NCI-H748 (cell line): Measurements from ENCODE around the gene LIPA.
"Not testable (repeated sequence)": the region's sequence is repeated elsewhere in the genome, so short reads cannot be mapped to it uniquely, and the experiment has no call there.

Source experiments
- DNase-seq: peaks from one replicate; lab custom pipeline; 2025; ENCODE audit not compliant: unreplicated experiment; lab: John Stamatoyannopoulos, UW

Gene LIPA

DNA sequence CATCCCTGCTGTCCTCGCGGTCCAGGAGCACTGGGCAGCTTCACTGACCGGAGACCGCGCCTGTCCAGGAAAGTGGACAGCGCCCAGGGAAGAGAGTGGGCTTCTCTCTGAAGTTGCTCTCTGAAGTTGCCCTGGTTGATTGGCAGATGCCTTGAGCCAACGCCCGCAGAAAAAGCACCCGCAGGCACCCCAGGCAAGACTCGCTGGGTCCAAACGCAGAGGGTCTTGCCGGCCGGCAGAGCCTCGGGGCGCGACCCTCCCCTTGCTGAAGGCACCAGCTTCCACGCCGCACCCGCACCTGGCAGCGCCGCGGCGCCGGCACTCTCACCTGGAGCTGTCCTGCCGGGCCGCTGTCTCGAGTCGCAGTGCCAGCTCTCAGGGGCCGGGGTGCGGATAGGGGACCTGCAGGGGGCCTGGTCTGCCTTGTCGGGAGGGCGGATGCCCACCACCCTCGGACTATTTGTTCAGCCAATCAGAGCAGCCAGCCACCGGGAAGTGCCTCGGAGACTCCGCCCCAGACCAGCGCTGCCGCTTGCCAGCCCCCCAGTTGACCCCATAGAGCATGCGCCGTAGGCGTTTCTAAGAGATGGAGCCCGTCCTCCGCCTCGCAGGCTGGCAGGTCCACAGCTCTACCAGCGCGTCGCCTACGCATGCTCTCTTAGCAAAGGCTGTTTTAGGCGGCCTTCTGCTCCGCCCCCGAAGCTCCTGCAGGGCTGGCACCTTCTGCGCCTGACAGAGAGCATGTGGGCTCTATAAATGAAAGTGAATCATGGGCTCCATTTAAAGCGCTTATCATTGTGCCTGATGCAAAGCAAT is at the start of gene LIPA:
LIPA (minus strand) TSS at position 367 of the 816 bp plus-strand sequence. CDS start 4,127 bp downstream, outside the sequence.
- DNase-seq = peak; percentile 97

DNA sequence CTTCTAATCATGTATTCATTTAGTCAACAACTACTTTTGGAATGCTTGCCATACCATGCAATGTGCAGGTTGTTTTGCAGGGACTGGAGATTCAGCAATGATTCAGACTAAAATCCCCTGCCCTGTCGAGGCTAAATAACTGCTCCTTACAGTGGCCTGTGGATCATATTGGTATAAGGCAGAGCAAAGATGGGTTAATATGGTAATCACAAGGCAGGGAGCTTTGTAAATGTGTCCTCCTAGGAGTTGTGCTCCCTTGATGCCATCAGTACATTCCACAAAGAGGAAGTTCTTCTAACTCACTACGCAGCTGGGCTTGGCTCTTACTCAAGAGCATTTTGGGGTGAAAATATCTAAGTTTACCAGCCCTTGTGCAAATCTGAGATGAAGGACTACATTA is 49.7 kb upstream of the LIPA start:
- no peak for DNase-seq

DNA sequence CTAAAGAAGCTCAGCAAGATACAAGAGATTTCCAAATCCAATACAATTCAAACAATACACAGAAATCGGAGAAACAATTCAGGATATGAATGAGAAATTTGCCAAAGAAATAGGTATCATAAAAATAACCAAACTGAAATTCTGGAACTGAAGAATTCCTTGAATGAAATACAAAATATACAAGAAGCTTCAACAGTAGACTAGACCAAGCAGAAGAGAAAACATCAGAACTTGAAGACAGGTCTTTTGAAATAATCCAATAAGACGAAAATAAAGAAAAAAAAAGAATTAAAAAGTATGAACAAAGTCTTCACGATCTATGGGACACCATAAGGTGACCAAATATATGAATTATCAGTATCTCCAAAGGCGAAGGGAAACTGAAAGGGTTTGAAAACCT is 47.5 kb upstream of the LIPA start:
- DNase-seq = no peak

DNA sequence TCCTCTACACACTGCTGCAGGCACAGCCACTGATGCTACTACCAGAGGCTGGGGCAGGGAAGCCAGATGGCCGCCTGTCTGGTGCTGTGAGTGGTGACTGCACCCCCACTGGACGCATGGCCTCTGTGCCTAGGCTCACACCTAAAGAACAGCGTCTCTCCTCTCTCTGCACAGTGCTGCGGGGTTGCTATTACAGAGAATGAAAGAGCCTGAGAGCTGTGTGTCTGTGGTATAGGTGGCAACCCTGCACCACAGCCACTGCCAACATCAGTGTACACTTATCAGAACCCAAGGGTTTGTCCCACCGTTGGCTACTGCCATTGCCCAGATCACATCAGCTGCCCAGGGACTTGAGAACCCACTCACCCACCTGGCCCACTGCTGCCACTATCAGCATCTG is 46.2 kb upstream of the LIPA start:
- no peak for DNase-seq

DNA sequence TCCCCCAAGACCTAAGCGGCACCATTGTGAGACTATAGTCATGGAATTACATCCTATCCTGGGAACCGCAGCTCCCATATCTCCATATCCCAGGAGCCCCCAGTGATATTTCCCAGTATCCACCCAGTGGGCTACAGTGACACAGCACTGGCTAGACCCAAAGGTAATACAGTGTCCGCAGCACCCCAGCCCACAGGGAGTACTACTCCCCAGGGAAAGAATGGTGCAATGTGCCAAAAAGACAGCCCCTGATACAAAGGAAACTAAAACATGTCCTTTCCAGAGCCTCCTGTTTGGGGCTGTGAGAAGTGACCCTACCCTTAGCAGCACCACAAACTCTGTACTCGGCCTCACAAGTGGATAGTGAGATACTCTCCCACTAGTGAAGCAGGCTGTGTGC is 45.8 kb upstream of the LIPA start:
- no peak for DNase-seq

DNA sequence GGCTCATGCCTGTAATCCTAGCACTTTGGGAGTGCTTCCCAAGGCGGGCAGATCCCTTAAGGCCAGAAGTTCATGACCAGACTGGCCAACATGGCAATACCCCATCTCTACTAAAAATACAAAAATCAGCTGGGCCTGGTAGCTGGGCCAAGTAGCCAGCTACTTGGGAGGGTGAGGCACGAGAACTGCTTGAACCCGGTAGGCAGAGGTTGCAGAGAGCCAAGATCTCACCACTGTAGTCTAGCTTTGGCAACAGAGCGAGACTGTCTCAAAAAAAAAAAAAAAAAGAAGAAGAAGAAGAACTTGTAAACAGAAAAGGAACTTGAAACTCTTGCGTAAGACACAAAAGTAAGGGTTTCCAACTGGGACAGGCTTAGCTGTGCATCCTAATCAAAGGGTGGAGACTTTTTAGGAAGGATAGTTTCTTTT is 44.7 kb upstream of the LIPA start:
- DNase-seq = no peak

DNA sequence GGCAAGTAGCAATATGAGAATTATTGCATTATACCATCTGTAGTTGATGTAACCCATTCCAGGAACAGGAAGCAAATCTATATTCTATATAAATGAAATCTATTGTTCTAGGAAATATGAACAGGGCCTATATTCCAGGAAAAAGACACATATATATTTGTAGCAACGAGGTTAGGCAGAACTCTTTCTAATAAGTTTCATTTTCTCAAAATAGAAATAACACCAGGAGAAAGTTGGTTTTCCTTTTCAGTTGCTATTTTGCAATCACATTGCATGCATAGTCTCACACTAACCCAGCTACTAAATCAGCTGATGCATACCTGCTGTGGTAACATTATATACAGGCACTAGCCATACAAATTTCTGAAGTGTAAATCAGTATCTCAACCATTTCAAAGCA is 44.0 kb upstream of the LIPA start:
- DNase-seq = no peak

DNA sequence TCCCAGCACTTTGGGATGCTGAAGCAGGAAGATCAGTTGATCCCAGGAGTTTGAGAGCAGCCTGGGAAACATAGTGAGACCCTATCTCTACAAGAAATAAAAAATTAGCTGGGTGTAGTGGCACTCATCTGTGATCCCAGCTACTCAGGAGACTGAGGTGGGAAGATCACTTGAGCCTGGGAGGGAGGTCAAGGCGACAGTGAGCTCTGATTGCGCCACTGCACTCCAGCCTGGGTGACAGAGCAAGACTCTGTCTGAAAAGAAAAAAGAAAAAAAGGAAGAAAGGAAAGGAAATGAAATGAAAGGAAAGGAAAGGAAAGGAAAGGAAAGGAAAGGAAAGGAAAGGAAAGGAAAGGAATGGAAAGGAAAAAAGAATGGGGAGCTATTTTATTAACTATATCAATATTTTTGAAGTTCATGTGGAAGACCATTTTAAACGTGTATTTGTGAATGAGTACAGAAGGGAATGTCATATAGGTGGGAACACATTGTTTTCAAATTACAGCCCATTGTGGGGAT is 43.2 kb upstream of the LIPA start:
- DNase-seq = no peak

DNA sequence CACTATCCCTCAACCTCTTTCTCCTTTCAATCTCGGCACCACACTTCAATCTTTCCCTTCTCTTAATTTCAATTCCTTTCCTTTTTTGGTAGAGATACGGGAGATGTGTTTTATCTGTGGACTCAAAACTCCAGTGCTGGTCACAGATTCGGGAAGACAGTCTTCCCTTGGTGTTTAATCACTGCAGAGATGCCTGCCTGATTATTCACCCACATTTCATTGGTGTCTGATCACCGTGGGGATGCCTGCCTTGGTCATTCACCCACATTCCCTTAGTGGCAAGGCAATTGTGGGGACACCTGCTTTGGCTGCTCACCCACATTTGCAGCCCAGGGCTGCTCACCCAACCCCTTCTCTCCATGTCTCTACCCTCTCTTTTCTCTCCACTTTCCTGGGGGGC is 33.7 kb upstream of the LIPA start:
- not testable (repeated sequence) for DNase-seq

DNA sequence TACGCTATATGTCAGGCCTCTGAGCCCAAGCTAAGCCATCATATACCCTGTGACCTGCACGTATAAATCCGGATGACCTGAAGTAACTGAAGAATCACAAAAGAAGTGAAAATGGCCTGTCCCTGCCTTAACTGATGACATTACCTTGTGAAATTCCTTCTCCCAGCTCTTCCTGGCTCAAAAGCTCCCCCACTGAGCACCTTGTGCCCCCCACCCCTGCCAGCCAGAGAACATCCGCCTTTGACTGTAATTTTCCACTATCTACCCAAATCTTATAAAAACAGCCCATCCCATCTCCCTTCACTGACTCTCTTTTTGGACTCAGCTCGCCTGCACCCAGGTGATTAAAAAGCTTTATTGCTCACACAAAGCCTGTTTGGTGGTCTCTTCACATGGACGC is 33.1 kb upstream of the LIPA start:
- not testable (repeated sequence) for DNase-seq

DNA sequence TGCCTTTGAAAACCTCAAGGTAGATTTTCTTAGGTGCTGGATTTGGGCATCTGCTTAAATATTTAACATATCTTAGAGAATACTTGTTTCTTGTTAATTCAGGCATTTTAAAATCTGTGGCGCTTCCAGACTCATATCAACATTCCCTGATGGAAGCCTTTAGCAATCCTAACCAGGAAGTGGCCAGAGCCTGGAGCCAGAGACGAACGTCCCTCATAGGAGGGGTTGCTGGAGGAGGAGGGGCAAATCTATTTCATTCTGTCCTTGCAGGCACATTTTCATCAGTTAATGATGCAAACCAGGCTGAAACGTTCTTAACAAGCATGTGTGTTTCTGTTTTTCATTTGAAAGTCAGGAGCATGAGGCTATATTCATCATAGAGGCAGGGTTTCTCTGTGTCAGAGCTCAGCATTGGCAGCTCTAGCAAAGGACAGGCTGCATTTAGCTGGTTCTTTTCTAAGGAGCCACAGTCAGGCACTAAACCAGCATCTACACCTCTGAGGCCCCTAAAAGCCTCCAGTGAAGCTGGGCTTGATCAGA is 32.4 kb upstream of the LIPA start:
- peak; percentile 4 for DNase-seq

DNA sequence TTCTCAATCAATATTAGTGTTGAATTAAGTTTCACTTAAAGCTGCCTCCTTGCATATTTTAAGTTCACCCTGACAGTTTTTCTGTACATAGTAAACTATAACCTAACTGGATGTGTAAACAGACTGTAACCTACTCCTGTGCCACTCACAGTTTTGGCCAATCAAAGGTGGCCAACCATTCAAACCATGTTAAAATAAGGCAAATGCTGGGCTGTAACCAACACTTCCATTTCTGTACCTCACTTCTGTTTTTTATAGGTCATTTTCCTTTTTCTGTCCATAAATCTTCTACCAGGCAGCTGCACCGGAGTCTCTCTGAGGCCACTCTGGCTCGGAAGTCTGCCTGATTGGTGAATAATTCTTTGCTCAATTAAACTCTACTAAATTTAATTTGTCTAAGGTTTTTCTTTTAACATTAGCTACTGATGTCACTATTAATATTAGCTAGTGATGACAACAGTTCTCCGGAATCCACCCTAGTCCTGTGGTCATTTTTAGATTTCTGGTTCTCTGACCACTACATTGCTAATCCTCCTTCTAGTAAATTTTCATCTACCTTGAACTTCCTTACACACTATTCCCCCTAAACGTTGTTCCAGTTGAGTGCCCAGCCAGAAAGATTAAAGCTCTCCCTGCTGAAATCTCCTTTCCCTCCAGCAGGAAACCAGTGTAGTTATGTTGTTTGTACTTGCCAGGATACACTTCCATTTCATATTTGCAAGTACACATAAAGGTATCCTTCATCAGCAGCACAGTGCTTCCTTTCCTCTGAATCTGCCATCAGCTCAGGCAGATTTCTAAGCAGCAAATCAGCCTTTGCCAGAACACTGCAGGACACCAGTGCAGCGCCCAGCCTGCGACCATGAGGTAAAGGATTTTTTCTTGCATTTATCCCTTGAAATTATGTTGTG is 31.7 kb upstream of the LIPA start:
- DNase-seq = no peak

DNA sequence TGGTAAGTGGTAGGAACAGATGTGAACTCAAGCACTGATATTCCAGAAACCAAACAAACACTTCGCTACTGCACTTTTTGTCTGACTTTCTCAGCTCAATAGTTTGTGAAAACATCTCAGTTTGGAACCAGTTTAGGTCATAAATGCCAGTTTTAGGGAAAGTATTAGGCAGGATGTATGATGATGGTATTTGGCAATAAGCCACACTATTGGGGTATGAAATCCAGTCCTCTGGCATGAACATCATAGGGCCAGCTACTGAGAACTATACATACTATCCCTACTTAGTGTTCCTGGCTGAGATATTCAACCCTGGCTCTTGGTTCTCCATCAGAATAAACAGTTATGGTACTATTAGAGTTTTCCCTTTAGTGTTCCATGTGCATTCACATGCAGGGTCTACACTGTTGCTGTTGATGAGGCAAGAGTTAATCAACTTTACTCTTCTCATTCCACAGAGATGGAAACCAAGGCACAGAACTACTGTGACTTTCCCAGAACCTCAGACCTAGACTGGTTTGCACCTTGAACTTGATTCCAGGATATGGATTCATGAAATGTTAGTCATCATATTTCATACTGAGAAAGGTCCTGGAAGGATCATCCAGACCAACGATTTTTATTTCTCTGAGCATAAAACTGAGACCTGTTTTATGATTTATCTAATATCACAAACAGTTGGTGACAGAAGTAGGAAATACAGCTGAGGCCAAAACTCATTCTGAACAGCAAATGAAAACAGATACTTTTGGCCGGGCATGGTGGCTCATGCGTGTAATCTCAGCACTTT is 30.2 kb upstream of the LIPA start:
- no peak for DNase-seq

DNA sequence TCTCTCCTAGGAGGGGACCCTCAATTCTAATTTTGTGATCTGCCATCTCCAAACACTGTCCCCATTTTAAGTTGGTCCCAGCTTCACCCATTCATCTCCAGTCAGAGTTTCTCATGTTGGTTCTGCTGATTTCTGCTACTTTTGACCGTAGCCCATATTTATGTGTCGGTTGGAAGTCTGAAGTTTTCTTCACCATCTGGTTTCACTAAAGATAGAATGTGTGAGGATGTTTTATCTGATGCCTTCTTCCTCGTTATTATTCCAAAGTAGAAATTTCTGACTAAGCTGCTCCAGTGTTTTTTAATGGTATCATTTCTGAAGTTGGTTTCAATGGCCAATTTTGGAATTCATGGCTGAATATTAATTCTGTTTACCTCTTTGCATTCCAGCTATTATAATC is 28.9 kb upstream of the LIPA start:
- DNase-seq = no peak

DNA sequence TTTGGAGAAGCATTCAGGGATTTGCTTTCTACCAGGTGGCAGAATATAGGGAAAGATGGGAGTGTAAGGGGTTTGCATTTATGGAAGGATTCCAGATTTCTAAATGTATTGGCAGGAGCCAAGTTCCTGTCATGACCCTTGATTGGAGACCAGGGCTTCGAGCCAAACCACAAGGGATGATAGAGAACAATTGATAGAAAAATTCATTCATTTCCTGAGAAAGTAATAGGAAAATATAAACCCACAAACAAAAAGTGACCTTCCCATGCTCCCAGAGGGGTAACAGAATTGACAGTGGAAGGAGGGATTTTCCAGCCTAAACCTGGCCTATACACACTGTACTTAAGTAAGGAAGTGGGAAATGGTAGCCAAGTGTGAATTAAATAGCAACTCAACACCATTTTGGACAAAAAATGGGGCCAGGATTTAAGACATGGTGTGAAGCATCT is 27.9 kb upstream of the LIPA start:
- no peak for DNase-seq

DNA sequence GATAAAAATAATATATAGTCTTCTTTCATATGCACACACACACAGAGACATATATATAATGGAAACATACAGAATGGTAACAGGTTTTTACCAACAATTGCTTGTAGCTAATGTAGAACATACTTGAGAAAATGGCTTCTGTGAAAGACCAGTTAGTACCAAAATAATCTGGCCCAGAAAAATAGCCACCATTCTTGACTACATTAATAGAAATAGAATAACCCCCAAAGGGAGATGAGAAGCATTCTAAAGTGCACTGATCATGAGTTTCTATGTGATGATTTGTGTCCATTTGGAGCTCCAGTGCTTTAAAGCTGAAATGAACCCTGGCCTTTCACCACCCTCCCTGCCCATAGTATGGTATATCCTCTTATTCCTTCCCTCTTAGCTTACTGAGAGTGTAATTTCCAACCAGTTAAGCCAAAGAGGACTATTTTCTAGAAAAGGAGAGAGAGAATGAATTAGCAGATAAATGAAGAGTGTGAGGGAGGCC is 27.4 kb upstream of the LIPA start:
- DNase-seq = no peak

DNA sequence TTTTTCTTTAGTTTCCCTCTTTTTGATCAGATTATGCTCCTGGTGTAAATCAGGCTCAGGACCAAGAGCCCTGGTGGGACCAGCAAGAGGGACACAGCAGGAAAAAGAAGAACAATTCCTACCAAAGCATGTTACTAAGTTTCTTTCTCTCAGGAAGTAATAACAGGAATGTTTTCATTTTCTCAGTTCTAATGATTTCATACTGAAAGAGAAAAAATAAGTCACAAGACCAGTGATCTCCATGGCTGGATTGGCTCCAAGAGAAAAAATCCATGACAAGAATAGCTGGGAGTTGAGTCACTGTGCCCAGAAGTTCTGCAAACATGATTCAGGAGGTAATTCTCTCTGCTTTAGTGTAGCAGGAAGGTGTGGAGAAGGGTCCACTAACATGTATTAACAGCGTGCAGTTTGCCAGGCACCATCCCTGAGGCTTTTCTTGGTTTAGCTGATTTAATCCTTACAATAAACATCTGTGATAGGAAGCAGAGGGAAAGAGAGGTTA is 26.5 kb upstream of the LIPA start:
- DNase-seq = no peak

DNA sequence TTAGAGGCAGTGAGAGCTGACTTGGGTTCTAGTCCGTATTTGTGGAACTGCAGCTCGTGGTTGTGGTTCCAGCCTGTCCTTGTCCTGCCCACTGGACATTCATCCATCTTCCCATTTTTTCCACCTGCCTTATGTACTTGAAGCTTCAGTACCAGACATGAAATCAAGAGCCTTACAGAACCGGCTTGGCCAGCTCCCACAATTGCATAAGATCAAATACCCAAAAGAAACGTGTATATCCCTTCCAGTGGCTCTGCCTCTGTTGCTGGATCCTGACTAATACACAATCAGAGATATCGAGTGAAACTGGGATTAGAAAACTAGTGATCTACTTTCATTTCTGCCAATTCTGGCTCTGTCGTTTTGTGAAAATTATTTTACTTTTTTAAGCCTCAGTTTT is 23.8 kb upstream of the LIPA start:
- no peak for DNase-seq

DNA sequence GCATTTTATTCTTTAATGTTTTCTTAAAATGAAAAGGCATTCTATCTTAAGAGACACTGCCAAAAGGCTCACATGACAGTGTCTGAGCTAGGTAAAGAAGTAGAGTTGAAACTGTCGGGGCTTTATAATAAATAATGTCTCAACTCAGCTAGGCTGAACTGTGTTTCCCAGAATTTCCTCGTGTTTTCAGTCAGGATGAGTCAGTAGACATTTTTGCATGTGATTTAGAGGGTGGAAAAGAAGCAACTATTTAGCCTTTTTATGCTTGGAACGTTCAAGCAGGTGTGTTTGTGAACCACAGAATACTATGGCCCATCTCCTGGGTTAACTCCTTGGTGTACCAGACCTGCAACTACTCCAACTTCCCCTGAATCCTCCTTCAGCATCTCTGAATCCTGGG is 23.4 kb upstream of the LIPA start:
- no peak for DNase-seq

DNA sequence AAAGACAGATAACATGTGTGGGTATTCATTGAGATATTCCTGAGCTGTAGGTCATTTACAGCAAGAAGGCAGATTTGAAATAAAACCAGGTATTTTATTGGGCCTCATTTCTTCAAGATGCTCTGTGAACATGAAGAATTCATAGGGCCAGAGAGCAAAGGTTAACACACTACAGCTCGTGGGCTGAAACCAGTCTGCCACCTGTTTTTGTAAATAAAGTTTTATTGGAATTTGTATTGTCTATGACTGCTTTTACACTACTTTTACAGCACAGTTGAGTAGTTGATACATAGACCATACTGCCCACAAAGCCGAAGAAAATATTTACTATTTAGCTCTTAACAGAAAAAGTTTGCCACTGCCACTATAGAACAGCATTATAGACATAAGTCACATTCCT is 22.1 kb upstream of the LIPA start:
- no peak for DNase-seq
